NCI-H446 treated with DMSO at 0.1 percent for 48 hours (cell line): Measurements from ENCODE around the gene BCL2A1.
"Not testable (repeated sequence)": the region's sequence is repeated elsewhere in the genome, so short reads cannot be mapped to it uniquely, and the experiment has no call there.

Experiments
- DNase-seq: peaks from one replicate; lab custom pipeline; 2025; lab: John Stamatoyannopoulos, UW

The BCL2A1 gene

DNA sequence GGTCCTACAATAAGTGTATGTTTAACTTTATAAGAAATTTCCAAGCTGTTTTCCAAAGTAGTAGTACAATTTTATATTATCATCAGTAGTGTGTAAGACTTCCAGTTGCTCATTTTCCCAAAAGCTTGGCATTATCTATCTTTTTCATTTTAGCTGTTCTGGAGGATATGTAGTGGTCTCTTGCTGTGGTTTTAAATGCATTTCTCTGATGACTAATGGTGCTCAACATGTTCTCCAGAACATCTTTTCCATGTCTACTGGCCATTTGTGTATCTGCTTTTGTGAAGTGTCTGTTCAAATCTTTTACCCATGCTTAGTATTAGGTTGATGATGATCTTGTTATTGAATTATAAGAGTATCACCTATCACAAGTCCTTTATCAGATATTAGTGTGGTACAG lies 13.3 kb downstream of the BCL2A1 start:
- no peak for DNase-seq

DNA sequence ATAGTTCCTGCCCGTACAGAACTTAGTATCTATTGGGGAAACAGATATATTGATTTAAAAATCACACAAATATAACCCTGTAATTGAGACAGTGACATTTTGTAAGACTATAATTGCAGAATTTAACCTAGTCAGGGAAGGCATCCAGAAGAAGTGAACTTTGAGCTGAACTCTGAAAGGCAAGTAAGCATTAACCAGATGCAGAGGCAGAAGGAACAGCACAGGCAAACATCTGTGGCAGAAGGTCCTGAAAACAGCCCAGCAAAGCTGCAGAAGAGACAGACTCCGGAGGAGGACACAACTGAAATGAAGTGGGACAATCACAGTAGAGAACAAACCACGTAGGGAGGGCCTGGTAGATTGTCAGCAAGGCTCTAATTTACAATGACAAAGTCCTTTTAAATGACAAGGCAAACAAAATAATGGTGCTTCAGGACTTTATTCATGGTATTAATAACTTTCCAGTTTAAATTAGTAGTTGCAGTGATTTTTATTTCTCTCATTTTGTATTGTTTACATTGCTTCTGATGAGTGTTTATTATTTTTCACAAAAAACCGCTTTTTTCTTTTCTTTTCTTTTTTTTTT lies 14.5 kb downstream of the BCL2A1 start:
- DNase-seq, result no peak

DNA sequence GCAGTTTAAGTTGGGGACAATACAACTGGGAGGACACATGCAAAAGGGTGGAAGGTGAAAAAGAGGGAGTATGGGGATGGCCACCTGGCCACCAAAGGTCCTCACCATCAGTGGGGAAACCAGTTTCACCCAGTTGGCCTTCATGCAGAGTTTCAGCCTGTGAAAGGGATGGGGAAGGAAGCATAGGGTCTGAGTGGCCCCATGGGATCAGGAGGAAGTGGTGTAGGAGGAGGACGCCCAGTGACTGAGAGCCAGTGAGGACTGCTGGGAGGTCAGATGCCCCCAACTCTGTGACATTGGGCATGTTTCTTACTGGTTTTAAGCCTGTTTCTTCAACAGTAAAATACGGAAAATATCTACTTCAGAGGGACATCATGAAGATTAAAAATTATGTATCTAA lies 16.3 kb downstream of the BCL2A1 start:
- DNase-seq, result no peak

DNA sequence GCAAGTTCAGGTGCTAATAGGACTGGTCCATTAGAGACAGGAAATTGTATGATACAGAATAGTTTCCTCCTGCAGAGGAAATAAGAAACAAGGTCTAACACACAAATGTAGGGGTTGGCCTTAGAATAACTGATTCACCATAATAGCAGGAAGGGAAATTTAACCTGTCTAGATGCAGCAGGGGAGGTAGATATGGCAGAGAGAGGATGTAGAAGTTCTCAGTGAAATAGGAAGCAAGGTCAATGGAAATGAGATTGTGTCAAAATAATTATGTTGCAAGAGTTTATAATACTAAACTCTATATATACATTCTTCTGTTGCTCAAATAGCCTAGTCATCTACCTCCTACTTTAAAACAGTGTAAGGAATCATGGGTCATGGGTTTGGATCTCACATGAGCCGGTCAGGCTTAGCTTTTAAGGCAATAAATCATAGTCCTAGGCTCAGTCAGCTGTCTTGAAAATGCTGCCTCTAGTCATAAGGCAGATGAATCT lies 17.0 kb downstream of the BCL2A1 start:
- DNase-seq, result no peak

DNA sequence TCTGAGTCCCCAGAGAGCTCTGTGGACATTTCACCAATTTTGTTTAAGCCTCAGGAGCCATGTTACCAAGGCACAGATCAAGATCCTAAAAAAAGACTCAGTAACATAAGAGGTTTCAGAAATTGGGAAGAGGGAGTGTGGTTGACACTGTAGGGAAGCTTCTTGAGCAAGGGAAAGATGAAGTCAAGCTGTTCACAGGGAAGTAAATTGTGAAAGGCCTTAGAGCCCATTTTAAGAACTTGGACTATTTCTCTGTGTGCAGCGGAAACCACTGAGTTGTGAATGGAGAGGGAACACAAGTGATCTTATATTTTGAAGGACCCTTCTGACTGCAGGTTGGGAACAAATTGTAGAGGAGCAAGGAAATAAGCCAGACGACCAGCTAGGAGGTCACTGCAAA lies 18.7 kb downstream of the BCL2A1 start:
- no peak for DNase-seq

DNA sequence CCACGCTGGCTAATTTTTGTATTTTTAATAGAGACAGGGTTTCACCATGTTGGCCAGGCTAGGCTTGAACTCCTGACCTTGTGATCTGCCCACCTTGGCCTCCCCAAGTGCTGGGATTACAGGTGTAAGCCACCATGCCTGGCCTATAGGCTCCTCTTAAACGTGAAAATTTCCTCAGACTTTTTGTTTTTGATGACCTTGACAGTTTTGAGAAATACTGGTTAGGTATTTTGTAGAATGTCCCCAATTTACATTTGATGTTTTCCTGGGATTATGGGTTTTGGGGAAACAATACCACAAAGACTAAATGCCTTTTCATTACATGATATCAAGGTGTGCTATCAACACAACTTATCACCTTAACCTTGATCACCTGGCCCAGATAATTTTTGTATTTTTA lies 20.7 kb downstream of the BCL2A1 start:
- no peak for DNase-seq

DNA sequence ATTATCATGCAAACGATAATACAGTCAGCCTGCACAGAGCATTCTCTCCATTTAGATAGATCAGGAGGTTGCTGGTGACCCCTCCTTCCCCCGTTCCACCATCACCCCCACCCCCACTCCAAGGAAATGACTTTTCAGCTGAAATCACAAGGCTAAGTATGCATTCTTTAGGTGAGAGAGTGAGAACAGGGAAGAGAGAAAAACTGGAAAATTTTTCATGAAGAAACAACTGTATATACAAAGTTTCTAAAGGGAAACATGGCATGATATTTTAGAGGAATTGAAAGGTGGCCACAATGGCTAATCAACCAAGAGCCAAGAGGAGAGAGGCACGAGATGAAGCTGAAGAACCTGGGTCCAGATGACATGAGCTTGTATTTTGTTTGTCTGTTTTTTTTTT lies 22.2 kb downstream of the BCL2A1 start:
- no peak for DNase-seq

DNA sequence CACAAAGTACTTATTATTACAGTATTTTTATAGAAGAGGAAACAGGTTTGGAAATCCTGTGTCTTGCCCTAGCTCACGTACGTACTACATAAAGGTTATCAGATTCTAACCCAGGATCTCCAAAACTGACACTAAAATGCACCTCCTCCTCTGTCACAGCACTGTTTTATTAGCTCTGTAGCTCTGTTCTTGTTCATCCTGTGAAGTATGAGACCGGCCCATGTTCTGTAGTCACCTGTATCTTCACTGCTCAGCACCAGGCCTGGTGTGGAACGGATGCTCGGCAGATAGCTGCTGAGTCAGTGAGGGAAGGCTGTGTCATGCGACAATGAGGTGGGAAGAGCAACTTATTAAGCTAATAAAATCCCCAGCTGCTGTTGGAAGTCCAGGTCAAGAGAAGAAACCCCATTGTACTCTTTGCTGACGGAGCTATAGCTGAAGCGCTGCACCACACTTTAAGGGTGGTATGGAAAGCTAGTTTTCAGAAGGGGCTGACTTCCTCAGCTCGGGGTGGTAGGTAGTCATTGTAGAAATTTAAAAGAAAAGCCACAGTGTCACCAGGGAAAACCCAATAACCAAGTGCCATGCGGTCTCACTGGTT lies 22.8 kb downstream of the BCL2A1 start:
- no peak for DNase-seq

DNA sequence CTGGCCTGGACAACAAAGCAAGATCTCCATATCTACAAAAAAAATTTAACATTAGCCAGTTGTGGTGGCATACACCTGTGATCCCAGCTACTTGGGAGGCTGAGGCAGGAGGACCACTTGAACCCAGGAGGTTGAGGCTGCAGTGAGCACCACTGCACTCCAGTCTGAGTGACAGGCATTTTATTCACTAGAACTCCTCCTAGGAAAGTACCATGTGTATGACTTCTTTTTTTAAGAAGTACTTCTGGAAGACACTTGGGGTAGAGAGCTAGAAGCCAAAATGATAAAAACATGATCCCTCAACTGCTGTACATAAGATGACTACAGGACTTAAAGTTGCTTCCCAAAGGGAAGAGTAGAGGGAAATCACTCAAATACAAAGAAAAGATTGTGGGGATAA lies 24.0 kb downstream of the BCL2A1 start:
- DNase-seq, result no peak

DNA sequence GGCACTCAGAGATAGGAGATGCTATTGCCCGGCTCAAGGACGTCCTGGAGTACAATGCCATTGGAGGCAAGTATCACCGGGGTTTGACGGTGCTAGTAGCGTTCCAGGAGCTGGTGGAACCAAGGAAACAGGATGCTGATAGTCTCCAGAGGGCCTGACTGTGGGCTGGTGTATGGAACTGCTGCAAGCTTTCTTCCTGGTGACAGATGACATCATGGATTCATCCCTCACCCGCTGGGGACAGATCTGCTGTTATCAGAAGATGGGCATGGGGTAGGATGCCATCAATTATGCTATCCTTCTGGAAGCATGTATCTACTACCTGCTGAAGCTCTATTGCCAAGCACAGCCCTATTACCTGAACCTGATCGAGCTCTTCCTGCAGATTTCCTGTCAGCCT lies 26.4 kb downstream of the BCL2A1 start:
- no peak for DNase-seq

DNA sequence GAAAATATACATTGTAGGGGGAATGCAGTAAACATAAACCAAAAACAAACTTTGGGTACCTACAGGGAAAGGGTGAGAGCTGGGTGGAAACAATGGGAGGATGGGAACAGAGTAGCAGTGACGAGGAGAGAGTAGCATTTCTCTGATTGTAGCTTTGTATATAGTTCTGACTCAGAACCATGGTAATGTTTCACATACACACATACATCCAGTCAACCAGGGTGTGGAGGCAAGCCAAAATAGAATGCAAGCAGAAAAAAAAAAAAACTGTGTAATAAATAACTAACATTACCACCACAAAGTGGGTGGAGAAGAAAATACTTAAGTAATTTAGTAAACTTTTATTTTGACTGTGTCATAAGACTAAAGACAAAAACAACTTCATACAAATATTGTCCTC lies 27.2 kb downstream of the BCL2A1 start:
- no peak for DNase-seq

DNA sequence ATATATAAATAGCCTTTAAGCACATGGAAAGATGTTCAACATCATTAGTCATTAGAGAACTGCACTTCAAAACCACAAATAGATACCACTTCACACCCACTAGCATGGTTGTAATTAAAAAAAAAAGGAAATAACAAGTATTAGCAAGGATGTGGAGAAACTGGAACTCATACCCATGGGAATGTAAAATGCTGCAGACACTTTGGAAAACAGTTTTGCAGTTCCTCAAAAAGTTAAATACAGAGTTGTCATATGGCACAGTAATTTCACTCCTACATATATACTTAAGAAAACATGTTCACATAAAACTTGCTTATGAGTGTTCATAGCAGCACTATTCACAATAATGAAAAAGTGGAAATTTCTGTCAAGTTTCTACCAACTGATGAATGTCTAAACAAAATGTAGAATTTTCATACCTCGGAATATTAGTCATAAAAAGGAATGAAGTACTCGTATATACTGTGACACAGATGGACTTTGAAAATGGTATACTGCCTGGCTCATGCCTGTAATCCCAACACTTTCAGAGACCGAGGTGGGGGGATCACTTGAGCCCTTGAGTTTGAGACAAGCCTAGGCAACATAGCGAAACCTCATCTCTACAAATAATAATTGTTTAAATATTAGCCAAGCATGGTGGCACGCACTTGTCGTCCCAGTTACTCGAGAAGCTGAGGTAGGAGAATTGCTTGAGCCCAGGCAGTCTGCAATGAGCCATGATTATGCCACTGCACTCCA lies 28.1 kb downstream of the BCL2A1 start:
- DNase-seq, result no peak

DNA sequence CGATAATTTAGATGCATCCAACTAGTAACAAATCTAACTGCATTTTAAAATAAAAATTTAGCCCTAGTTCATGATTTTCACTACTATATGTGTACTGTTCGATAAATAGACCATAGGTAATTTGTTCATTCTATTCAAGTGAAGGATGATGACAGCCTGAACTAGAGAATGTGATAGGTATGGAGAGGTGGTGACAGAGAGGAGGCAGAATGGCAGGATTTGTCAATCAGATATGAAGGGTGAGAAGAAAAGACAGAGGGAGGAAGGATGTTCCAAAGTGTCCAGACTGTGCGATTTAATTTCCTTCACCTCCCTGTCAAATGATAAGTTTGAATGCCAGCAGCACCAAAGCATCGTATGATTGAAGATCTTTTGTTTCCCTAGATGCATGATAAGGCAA lies 31.6 kb downstream of the BCL2A1 start:
- no peak for DNase-seq

DNA sequence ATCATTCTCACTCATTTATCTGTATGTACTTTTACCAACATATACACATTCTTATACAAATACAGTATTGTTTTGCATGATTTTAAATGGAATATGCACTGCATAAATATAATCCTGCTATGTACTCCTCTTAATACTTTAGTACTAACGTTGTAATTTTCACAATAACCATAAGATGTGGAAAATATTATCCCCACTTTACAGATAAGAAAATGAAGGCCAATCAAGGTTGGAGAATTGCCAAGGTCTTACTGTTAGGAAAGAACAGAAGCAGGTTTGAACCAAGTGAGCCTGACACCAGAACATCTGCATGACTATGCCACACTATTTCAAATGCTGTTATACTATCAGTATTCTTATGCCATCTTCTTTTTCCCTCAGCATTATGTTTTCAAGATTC lies 32.9 kb downstream of the BCL2A1 start:
- DNase-seq, result no peak

DNA sequence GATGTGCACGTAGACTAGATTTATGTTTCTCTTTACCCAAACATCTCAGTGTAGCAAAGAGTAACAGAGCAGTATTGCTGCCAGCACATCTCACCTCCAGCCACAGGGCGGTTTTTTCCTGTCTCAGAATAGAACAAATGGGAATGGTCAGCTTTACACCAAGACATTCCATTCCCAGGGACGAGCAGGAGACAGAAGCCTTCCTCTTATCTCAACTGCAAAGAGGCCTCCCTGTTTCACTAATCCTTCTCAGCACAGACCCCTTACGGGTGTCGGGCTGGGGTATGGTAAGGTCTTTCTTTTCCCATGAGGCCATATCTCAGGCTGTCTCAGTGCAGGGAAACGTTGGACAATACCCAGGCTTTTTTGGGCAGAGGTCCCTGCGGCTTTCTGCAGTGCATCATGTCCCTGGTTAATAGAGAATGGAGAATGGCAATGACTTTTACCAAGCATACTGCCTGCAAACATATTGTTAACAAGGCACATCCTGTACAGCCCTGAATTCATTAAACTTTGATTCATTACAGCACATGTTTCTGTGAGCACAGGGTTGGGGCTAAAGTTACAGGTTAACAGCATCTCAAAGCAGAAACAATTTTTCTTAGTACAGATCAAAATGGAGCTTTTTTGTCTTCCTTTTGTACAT lies 35.3 kb downstream of the BCL2A1 start:
- not testable (repeated sequence) for DNase-seq

DNA sequence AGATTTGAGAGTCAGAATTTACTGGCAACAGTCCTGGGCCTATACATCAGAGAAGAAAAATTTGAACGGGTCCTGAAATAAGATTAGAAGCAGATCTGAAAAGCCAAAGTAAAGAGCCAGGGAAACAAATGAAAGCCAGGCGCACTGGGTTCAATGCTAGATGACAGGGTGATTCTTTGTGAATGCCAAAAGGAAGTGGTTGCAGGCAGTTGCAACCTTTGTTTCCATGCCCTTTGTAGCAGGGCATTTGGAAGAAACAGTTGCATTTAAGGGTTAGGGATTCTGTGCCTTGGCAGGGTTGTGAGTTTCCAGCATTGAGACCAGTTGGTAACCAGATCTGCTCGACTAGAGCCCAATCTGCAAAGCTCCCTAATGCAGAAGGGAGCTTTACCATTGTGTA lies 37.8 kb downstream of the BCL2A1 start:
- no peak for DNase-seq

DNA sequence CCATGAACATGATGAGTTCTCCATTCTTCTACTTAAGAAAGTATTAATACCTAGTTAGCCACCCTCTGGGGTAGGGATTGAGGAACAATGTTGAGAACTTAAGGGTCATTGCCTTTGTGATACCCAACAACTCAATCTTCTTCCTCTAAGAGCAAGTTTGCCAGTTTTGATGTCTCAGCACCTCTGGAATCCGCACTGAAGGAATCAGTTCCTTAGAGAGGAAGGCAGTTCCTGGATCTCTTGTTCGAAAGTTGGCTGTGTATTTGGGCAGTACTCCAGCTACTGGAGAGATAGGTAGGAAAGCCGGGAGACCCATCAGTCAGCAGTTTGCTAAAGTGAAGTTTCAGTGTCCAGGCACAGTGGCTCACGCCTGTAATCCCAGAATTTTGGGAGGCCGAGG lies 38.5 kb downstream of the BCL2A1 start:
- DNase-seq, result no peak

DNA sequence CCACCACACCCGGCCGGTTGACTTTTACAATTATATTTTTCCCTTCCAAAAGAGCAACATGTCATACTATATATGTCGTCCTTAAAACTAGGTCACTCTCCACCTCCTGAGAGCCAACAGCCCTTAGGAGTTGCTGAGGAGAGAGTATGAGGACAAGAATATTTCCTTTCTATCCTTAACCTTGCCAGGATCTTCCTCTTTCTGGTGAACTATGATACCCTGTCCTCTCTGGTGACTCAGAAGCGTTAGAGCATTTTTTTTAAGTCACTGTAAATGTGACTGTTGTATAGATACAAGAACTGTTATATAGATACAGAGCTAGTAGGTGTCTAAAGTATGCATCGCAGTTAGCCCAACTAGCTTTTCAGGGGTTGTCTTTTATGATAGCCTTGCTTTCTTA lies 40.5 kb downstream of the BCL2A1 start:
- no peak for DNase-seq

DNA sequence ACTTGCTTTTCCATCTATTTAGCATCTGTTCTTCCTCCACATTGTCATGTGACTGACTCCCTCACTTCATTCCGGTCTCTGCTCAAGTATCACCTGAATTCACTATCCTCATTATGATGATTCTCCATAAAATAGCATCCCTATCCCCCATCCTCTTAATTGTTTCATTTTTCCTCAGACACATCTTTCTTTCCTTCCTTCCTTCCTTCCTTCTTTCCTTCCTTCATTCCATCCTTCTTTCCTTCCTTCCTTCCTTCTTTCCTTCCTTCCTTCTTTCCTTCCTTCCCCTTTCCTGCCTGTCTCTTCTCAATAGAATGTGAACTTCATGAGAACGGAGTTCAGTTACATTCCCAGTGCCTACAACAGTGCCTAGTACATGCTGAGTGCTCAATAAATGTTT lies 41.6 kb downstream of the BCL2A1 start:
- no peak for DNase-seq

DNA sequence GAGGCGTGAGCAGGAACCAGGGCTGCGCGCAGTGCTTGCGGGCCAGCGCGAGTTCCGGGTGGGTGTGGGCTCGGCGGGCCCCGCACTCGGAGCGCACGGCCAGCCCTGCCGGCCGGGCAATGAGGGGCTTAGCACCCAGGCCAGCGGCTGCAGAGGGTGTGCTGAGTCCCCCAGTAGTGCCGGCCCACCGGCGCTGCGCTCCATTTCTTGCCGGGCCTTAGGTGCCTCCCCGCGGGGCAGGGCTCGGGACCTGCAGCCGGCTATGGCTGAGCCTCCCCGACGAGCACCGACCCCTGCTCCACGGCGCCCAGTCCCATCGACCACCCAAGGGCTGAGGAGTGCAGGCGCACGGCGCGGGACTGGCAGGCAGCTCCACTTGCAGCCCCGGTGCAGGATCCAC lies 44.9 kb downstream of the BCL2A1 start:
- DNase-seq, result not testable (repeated sequence)

DNA sequence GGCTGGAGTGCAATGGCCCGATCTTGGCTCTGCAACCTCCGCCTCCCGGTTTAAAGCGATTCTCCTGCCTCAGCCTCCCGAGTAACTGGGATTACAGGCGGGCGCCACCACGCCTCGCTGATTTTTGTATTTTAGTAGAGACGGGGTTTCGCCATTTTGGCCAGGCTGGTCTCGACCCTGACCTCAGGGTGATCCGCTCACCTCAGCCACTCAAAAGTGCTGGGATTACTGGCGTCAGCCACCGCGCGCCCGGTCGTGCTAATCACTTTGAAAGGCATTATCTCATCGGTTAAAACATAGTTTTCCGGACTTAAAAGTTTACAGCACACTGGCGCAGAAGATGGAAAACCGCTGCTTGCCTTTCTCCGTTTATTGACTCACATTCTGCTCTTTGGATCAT lies 46.6 kb downstream of the BCL2A1 start:
- DNase-seq, result no peak

DNA sequence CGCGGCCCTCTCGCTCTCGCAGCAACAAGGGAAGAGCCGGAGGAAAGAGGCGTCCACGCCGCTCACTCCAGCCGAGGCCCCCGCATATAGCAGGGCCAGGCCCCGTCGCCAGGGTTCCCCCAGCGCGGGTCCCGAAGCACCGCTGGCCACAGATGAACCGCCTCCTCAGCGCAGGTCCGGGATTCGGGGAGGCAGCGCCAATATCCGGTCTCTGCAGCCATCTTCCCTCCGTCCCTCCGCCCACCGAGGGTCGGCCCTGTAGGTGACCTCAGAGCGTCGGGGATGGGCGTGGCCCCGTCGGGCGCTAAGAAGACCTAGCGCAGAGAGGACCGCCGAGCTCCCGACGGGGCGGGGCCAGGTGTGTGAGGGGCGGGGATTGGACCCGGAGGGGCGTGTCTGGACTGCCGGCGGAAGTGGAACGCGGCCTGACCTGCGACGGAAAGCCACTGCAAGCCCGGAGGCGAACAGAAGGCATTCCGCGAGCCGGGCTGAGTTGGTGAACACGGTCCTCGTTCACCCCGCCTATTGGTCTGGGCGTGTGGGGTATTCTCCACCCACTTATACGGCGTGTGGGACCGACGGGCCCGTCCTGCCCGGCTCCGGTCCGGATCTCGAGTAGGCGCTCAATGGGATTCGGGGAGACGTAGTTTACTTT lies 47.4 kb downstream of the BCL2A1 start:
- peak; percentile 92 for DNase-seq
